A549 (cell line): ENCODE measurements around the gene HDHD5.

Experiments used
- CEBPB ChIP-seq, 2 experiments: fragments of >200 bp in 1 of 2; sonication (Bioruptor Twin) in 1 of 2; formaldehyde crosslinking in 1 of 2; IDR thresholded peaks; 2 replicates each; pipeline ENCODE4 v1.6.1; 2012 to 2016
- JUNB ChIP-seq: fragments of >200 bp; sonication (Bioruptor Twin); formaldehyde crosslinking; IDR thresholded peaks from 2 replicates; pipeline ENCODE4 v1.6.1; 2016
- POLR2A ChIP-seq: IDR thresholded peaks from 2 replicates; pipeline ENCODE4 v1.6.1; 2012; ENCODE audit warnings: mild to moderate bottlenecking, low read length
- RFX5 ChIP-seq: fragments of 450-650 bp; IDR thresholded peaks from 2 replicates; pipeline ENCODE4 v1.7.1; 2014; ENCODE audit warnings: antibody characterized with exemption, mild to moderate bottlenecking, moderate library complexity
- RNF2 ChIP-seq: fragments of 200-600 bp; sonication (generic); IDR thresholded peaks from 2 replicates; pipeline ENCODE4 v1.6.1; 2016; ENCODE audit warnings: low read depth, mild to moderate bottlenecking, antibody characterized with exemption, moderate library complexity, borderline replicate concordance
- SMC3 ChIP-seq: fragments of >200 bp; sonication (Bioruptor Twin); formaldehyde crosslinking; IDR thresholded peaks from 3 replicates; pipeline ENCODE4 v1.6.1; 2018; ENCODE audit warnings: inconsistent platforms
- ZNF302 ChIP-seq: fragments of 250-450 bp; sonication (Bioruptor Pico); IDR thresholded peaks from 2 replicates; pipeline ENCODE4 v1.9.0; 2021; ENCODE audit warnings: inconsistent platforms, mild to moderate bottlenecking, moderate library complexity
- TF ChIP-seq, protein P1 (sequence below): fragments of >200 bp; sonication (Bioruptor Twin); formaldehyde crosslinking; IDR thresholded peaks from 3 replicates; pipeline ENCODE4 v1.5.1; 2016
- TF ChIP-seq, protein P2 (sequence below): fragments of 450-650 bp; IDR thresholded peaks from 2 replicates; pipeline ENCODE4 v1.6.1; 2014; ENCODE audit warnings: antibody characterized with exemption
- TF ChIP-seq, protein P3 (sequence below): fragments of 250-450 bp; sonication (Bioruptor Pico); IDR thresholded peaks from 2 replicates; pipeline ENCODE4 v1.5.0; 2021; ENCODE audit warnings: mild to moderate bottlenecking, moderate library complexity, borderline replicate concordance

DNA sequence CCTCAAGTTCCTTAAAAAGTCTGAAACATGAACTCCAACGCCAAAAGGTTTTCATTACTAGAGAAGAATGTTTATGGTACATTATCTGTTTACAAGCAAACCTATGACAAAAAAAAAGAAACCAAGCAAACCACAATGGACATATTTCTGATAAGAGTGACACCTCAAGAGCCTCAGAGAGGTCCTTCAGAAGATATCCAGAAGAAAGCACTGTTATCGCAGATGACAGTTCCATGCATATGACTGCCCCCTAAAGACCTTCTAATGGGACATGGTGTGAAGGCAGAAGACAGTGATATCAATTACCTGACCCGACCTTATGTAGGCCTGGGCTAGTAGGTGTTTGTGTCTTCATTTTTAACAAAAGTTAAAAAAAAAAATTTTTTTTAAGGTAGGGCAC lies 3.1 kb downstream of the HDHD5 start:
- TF ChIP-seq, protein P1, sequence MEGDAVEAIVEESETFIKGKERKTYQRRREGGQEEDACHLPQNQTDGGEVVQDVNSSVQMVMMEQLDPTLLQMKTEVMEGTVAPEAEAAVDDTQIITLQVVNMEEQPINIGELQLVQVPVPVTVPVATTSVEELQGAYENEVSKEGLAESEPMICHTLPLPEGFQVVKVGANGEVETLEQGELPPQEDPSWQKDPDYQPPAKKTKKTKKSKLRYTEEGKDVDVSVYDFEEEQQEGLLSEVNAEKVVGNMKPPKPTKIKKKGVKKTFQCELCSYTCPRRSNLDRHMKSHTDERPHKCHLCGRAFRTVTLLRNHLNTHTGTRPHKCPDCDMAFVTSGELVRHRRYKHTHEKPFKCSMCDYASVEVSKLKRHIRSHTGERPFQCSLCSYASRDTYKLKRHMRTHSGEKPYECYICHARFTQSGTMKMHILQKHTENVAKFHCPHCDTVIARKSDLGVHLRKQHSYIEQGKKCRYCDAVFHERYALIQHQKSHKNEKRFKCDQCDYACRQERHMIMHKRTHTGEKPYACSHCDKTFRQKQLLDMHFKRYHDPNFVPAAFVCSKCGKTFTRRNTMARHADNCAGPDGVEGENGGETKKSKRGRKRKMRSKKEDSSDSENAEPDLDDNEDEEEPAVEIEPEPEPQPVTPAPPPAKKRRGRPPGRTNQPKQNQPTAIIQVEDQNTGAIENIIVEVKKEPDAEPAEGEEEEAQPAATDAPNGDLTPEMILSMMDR: no peak
- TF ChIP-seq, protein P2, sequence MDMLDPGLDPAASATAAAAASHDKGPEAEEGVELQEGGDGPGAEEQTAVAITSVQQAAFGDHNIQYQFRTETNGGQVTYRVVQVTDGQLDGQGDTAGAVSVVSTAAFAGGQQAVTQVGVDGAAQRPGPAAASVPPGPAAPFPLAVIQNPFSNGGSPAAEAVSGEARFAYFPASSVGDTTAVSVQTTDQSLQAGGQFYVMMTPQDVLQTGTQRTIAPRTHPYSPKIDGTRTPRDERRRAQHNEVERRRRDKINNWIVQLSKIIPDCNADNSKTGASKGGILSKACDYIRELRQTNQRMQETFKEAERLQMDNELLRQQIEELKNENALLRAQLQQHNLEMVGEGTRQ: no peak
- TF ChIP-seq RNF2: no peak
- no peak for TF ChIP-seq RFX5
- TF ChIP-seq, protein P3, sequence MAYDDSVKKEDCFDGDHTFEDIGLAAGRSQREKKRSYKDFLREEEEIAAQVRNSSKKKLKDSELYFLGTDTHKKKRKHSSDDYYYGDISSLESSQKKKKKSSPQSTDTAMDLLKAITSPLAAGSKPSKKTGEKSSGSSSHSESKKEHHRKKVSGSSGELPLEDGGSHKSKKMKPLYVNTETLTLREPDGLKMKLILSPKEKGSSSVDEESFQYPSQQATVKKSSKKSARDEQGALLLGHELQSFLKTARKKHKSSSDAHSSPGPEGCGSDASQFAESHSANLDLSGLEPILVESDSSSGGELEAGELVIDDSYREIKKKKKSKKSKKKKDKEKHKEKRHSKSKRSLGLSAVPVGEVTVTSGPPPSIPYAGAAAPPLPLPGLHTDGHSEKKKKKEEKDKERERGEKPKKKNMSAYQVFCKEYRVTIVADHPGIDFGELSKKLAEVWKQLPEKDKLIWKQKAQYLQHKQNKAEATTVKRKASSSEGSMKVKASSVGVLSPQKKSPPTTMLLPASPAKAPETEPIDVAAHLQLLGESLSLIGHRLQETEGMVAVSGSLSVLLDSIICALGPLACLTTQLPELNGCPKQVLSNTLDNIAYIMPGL (CRISPR knock-in tag): no peak
- no peak for TF ChIP-seq SMC3
- TF ChIP-seq CEBPB (IDR thresholded peaks at IDR 0.05): no peak
- no peak for TF ChIP-seq POLR2A
- no peak for TF ChIP-seq ZNF302 (CRISPR knock-in tag)
- TF ChIP-seq JUNB: no peak
